Measurements from ENCODE around the gene SPINT1.

The SPINT1 gene

DNA sequence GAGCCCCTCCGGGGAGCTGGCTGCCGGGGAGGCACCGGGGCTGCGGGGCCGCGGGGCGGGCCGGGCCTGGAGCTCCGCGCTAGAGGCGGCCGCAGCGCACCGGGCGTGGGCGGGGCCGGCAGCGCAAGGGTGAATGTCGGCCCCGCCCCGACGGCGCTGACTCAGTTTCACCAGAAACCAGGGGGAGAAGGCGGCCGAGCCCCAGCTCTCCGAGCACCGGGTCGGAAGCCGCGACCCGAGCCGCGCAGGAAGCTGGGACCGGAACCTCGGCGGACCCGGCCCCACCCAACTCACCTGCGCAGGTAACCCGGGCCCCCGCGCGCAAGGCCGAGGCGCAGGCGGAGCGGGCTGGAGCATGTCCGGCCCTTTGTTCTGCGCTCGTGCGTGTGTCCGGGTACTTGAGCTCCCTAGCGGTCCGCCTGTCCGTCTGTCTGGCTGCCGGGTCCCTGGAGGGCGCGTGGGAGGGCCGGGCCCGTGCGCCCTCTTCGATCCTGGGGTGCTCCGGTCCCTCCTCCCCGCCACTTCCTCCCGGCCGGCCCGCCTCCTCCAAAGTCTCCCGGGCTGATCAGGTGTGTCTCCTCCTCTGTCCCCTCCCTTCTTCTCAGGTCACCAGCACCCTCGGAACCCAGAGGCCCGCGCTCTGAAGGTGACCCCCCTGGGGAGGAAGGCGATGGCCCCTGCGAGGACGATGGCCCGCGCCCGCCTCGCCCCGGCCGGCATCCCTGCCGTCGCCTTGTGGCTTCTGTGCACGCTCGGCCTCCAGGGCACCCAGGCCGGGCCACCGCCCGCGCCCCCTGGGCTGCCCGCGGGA, at the start of gene SPINT1:
SPINT1 (plus strand) TSS at position 164 of the 811 bp plus-strand sequence; CDS start at position 671, 507 bp downstream.
- DNase-seq (ENCODE audit: low spot score), result no peak

GRCh38 chr15:40796041-40796440, 47.8 kb upstream of the SPINT1 start:
- no peak for DNase-seq (ENCODE audit: low spot score)

- DNase-seq (ENCODE audit: low spot score), result no peak
These were observed 47.3 kb upstream of the SPINT1 start for GRCh38 chr15:40796512-40796911.

DNA sequence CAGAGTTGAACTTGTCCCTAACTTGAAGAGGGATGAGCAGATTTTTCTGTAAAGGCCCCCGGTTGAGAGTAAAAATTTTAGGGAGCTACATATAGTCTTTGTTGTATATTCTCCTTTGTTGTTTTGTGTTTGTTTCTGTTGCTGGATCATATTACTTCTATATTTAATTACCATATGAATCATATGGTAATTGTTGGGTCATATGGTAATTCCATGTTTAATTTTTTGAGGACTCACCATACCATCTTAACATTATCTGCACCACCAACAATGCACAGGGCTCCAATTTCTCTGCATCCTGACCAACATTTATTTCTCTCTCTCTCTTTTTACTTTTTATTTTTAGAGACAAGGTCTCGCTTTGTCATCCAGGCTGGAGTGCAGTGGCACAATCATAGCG, 44.3 kb upstream of the SPINT1 start:
- DNase-seq (ENCODE audit: low spot score), result no peak

- DNase-seq (ENCODE audit: low spot score), result no peak
These were observed 40.8 kb upstream of the SPINT1 start for GRCh38 chr15:40803076-40803475.

- DNase-seq (ENCODE audit: low spot score), result no peak
These were observed 40.2 kb upstream of the SPINT1 start for GRCh38 chr15:40803688-40804087.

DNA sequence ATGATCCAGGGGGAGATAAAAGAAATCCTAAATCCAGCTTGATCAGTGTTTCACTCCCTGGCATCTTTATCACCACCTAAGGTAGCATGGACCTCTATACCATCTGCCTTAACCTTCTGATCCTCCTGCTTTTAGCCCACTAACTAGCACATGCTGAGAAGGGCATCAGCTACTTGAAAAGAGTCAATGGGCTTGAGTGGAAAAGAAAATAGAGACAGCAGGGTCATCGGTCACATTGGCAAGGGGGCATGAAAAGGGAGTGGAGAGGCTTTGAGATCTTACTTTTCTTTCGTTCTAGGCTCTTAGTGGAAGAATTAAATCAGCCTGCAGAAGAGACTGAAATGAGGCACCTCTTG, 37.2 kb upstream of the SPINT1 start:
- DNase-seq (ENCODE audit: low spot score), result no peak

GRCh38 chr15:40807028-40807887, 36.6 kb upstream of the SPINT1 start, which contains the start of the genes DNAJC17 and ZFYVE19:
DNAJC17 (minus strand) TSS chr15:40807473; CDS start chr15:40807446, 27 bp downstream.
ZFYVE19 (plus strand) TSS chr15:40807089; CDS start chr15:40807590, 501 bp downstream.
- DNase-seq (ENCODE audit: low spot score), result peak; percentile 96

- no peak for DNase-seq (ENCODE audit: low spot score)
These were observed 35.9 kb upstream of the SPINT1 start for GRCh38 chr15:40807888-40808461.

GRCh38 chr15:40808861-40809450, 34.9 kb upstream of the SPINT1 start:
- no peak for DNase-seq (ENCODE audit: low spot score)

GRCh38 chr15:40812721-40813425, 31.0 kb upstream of the SPINT1 start:
- DNase-seq (ENCODE audit: low spot score), result no peak

DNA sequence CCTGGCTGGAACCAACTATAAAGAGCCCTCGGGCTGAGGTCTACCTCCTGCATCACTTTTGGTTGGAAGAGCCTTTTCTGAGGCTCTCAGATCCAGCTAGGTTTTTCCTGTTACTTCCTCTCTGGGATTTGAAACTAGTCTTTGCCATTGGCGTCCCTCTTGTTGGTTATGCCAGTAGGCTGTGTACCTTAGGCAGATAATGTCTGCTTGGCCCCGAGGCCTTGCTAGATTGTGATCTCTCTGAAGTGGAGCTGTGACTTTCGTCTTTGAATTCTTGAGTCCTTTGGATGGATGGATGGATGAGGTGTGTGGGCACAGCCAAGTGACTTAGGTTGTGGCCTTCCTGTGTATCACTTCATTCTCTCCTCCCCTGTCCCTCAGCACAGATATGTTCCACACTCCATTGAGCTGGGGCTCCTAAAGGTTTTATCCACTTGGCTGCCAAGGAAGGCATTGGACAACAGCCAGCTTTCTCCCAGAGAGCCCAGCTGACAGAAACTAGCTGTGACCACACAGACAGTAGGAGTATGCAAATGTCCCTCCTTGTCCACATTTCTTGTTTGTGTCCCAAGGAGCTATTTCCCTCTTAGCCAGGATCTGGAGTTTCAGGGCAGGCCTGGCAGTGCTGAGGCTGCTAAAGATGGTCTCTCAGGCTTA, 28.7 kb upstream of the SPINT1 start:
- no peak for DNase-seq (ENCODE audit: low spot score)

DNA sequence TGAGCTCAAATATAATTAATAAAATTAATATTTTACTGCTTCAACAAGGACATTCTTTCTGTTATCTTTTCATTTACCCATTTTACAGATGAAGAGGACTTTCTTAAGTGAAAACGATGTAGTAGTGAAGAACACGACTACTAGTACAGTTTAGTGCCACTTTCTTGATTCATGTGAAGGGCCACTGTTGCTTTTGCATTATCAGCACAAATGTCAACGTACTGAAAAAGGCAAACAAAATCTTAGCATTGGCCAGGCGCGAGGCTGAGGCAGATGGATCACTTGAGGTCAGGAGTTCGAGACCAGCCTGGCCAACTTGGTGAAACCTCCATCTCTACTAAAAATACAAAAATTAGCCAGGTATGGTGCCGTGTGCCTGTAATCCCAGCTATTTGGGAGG, 24.8 kb upstream of the SPINT1 start:
- DNase-seq (ENCODE audit: low spot score), result no peak

DNA sequence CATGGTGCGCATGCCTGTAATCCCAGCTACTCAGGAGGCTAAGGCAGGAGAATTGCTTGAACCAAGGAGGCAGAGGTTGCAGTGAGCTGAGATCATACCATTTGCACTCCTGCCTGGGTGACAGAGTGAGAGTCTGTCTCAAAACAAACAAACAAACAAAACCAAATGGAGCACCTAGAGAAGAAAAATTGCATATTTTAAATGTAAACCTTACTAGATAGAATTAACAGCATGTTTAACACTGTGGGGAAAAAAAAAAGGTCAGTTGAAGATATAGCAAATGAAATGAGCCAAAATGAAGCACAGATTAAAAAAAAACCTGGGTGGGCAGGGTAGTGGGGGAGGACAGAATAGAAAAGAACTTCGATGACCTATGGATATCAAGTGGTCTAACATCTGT, 22.7 kb upstream of the SPINT1 start:
- no peak for DNase-seq (ENCODE audit: low spot score)

DNA sequence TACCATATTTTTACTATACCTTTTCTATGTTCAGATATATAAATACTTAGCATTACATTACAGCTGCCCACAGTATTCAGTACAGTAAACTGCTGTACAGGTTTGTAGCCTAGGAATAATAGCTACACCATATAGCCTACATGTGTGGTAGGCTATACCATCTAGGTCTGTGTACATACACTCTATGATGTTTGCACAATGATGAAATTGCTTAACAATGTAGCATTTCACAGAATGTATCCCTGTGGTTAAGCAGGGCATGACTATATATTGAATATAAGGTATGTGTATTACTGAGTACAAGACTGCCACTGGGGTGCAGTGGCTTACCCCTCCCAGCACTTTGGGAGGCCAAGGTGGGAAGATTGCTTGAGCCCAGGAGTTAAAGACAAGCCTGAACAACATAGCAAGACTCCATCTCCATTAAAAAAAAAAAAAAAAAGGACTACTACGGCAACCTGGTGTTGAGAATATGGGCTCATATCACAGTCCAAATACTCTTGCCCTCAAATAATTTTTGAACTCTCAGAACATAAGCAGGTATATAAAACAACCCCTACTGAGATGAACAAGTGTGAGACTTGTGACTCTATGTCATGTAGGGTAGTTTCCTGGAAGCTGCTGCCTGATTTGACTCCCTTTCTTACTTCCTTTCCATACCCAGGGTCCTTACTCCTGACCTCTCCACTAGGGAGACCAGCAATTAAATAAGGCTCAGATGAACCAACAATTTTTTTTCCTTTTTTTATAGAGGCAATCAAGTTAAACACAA, 20.1 kb upstream of the SPINT1 start:
- no peak for DNase-seq (ENCODE audit: low spot score)

- DNase-seq (ENCODE audit: low spot score), result no peak
These were observed 18.0 kb upstream of the SPINT1 start for GRCh38 chr15:40825661-40826422.

DNA sequence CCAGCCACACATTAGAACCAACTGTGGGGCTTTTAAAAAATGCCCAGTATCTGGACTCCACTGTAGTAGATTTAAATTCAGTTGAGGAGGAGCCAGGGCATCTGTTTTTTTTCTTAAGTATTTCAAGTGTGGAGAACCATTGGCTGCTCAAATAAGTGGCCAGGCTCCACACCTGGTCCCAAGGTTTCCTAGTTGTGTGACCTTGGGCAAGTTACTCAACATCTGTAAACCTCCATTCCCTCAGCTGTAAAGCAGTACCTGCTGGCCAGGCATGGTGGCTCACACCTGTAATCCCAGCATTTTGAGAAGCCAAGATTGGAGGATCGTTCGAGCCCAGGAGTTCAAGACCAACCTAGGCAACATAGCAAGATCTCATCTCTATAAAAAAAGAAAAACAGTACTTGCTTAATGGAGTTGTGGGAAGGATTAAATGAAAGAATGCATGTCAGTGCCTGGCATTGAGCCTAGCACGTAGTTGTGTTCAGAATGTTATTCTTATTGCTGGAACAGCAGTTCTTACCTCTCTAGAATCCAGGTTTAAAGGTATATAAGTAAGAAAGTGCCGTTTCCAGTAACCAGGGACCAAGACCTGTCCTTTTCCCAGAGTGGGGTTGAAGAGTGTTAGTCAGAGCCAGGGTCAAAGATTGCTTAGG, 17.3 kb upstream of the SPINT1 start:
- no peak for DNase-seq (ENCODE audit: low spot score)

DNA sequence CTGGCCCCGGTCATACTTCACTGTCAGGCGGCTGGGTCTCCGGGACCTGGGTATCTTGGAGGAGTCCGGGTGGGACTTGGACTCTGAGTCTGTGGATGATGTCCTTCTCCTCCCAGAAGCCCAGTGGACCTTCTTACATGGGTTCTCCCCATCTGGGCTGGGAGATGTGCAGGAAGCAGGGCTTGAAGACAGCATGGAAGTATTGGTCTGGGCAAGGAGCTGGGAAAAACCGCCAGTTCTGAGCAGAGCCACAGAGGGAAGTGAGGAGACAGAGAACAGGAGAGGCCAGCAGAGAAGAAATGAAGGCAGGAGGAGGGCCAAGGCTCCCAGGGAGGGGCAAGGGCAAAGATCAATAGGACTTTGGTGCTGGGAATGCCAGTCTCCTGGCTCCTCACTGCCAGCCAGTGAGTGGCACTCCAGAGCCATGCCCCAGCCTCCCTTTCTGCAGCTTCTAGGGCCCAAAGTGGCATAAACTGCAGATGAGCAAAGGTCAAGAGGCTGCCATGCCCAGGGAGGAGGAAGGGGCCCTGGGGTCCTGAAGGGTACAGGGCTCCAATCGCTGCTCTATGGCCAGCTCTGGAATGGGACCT, 15.3 kb upstream of the SPINT1 start, which contains the start of gene PPP1R14D:
PPP1R14D (minus strand) TSS at position 262 of the 590 bp plus-strand sequence; CDS start at position 195, 67 bp downstream.
- DNase-seq (ENCODE audit: low spot score), result no peak

Data from AG08395 (cell line).